GM12878 (cell line): ENCODE results near the gene SMC5. TPM values are rescaled to one million over a fixed set of nuclear protein-coding genes. Genes with fewer than 3 reads are reported as not detected.

Source experiments
- ATF7 ChIP-seq: fragments of 450-650 bp; IDR thresholded peaks from 2 replicates; pipeline ENCODE4 v1.6.1; 2016; ENCODE audit warnings: low read depth, mild to moderate bottlenecking
- CEBPB ChIP-seq, 2 experiments: fragments of 150-350 bp in 1 of 2; IDR thresholded peaks; 2 replicates each; pipeline ENCODE4 v1.6.1; 2012 to 2014; ENCODE audit warnings: low read depth in 2 of 2, low read length in 2 of 2, borderline replicate concordance in 1 of 2, inconsistent platforms in 1 of 2
- CHD1 ChIP-seq: IDR thresholded peaks from 2 replicates; pipeline ENCODE4 v1.6.1; 2012; ENCODE audit warnings: low read depth, low read length, improper control_type of control experiment
- CREB1 ChIP-seq: IDR thresholded peaks from 2 replicates; pipeline ENCODE4 v1.6.1; 2012; ENCODE audit warnings: low read depth, mild to moderate bottlenecking, inconsistent platforms
- DPF2 ChIP-seq: fragments of 450-650 bp; IDR thresholded peaks from 2 replicates; pipeline ENCODE4 v1.6.1; 2017; ENCODE audit warnings: mild to moderate bottlenecking
- EGR1 ChIP-seq, 2 experiments: IDR thresholded peaks; 1 replicate in 1 of 2; 2 replicates in 1 of 2; pipeline ENCODE4 v1.6.1; 2011 to 2012; ENCODE audit warnings: low read depth in 2 of 2, low read length in 2 of 2, borderline replicate concordance in 1 of 2, mild to moderate bottlenecking in 1 of 2, moderate library complexity in 1 of 2
- FOXK2 ChIP-seq: fragments of 450-650 bp; IDR thresholded peaks from 2 replicates; pipeline ENCODE4 v1.6.1; 2017; ENCODE audit warnings: mild to moderate bottlenecking, moderate library complexity
- HDAC6 ChIP-seq: fragments of 200-600 bp; sonication (generic); IDR thresholded peaks from one replicate; pipeline ENCODE4 v1.8.0; 2017; ENCODE audit warnings: antibody characterized with exemption; ENCODE audit not compliant: unreplicated experiment
- JUNB ChIP-seq: IDR thresholded peaks from 2 replicates; pipeline ENCODE4 v1.6.1; 2016; ENCODE audit warnings: antibody characterized with exemption, mild to moderate bottlenecking
- MEF2B ChIP-seq: fragments of 450-650 bp; IDR thresholded peaks from 2 replicates; pipeline ENCODE4 v1.6.1; 2018; ENCODE audit warnings: mild to moderate bottlenecking, moderate library complexity; ENCODE audit not compliant: partially characterized antibody, poor library complexity, severe bottlenecking
- NR2C1 ChIP-seq: fragments of 450-650 bp; IDR thresholded peaks from 2 replicates; pipeline ENCODE4 v1.6.1; 2017; ENCODE audit warnings: antibody characterized with exemption, mild to moderate bottlenecking, moderate library complexity
- NR2C2 ChIP-seq: IDR thresholded peaks from 2 replicates; pipeline ENCODE4 v1.6.1; 2011; ENCODE audit warnings: borderline replicate concordance, low read depth; ENCODE audit not compliant: control insufficient read depth, insufficient read length
- RB1 ChIP-seq: fragments of 450-650 bp; formaldehyde crosslinking; IDR thresholded peaks from 2 replicates; pipeline ENCODE4 v1.6.1; 2017; ENCODE audit warnings: mild to moderate bottlenecking, borderline replicate concordance
- RCOR1 ChIP-seq: conservative IDR thresholded peaks from 2 replicates; pipeline ENCODE4 v1.6.1; 2012; ENCODE audit warnings: low read depth, low read length, improper control_type of control experiment
- SMAD5 ChIP-seq: IDR thresholded peaks from 2 replicates; pipeline ENCODE4 v1.6.1; 2016; ENCODE audit warnings: antibody characterized with exemption, low read depth
- TAF1 ChIP-seq: IDR thresholded peaks from 2 replicates; pipeline ENCODE4 v1.6.1; 2011; ENCODE audit warnings: mild to moderate bottlenecking, low read depth, low read length, borderline replicate concordance
- ZNF217 ChIP-seq: fragments of 450-650 bp; IDR thresholded peaks from 2 replicates; pipeline ENCODE4 v1.6.1; 2017; ENCODE audit warnings: antibody characterized with exemption, mild to moderate bottlenecking
- ZNF274 ChIP-seq: IDR thresholded peaks from one replicate; pipeline ENCODE4 v1.8.0; 2011; ENCODE audit not compliant: insufficient read length, insufficient read depth
- polyA plus RNA-seq, 11 experiments: library from polyadenylated mRNA; depleted of rRNA in 4 of 11; unstranded in 6 of 11; stranded (reverse) in 5 of 11; fragments of >200 nt; fragmentation: Nextera tagmentation in 4 of 11; fragmentation: Illumina TruSeq in 1 of 11; extraction: Ambion mirVana in 4 of 11; extraction: Trizol in 1 of 11; gene quantifications; 1 replicate in 1 of 11; 2 replicates in 10 of 11; pipeline versions ENCODE4 v1.2.1 to v1.2.3, GENCODE V29; 2011 to 2016; ENCODE audit warnings: inconsistent platforms in 2 of 11, missing spikeins in 2 of 11, low read depth in 1 of 11
- total RNA-seq, 4 experiments: library from RNA; depleted of rRNA in 3 of 4; stranded (reverse); fragments of >200 nt in 3 of 4; fragmentation: Illumina TruSeq in 1 of 4; extraction: Trizol in 1 of 4; gene quantifications; 2 replicates each; pipeline versions ENCODE4 v1.2.1 to v1.2.3, GENCODE V29; 2013 to 2021
- TF ChIP-seq, protein P1 (sequence below): fragments of 450-650 bp; IDR thresholded peaks from 2 replicates; pipeline ENCODE4 v1.6.1; 2016; ENCODE audit warnings: mild to moderate bottlenecking, moderate library complexity, borderline replicate concordance
- TF ChIP-seq, protein P2 (sequence below): fragments of 450-650 bp; formaldehyde crosslinking; IDR thresholded peaks from 2 replicates; pipeline ENCODE4 v1.4.0; 2020; ENCODE audit warnings: mild to moderate bottlenecking, moderate library complexity
- TF ChIP-seq, protein P3 (sequence below): fragments of 450-650 bp; IDR thresholded peaks from 2 replicates; pipeline ENCODE4 v1.6.1; 2014; ENCODE audit warnings: mild to moderate bottlenecking

Gene SMC5
- total and polyA plus RNA-seq, 10 of the 15 experiments (the other 5 are each of a cell fraction or from before 2014, with no cell fraction given), result 6.5 to 47.1 (median 22.9) TPM

GRCh38 chr9:70258692-70259511 is at the start of gene SMC5 (continued):
- TF ChIP-seq MEF2B (peak; percentile 86), NR2C2 (no peak), ZNF274 (no peak), SMAD5 (peak; percentile 74; the same call in 1 of the 2 replicates), CEBPB (IDR thresholded peaks at IDR 0.05; ENCODE audit: borderline replicate concordance in 1 of 2, low read depth in 2 of 2, low read length in 2 of 2) (no peak), ATF7 (peak; percentile 38; the same call in 1 of the 2 replicates), DPF2 (peak; percentile 86), EGR1 (IDR thresholded peaks at IDR 0.05; ENCODE audit: borderline replicate concordance in 1 of 2, low read depth in 2 of 2, low read length in 2 of 2) (peak in 1 of 2 experiments; percentile 96; a peak in 2 of 3 replicates), CREB1 (peak; percentile 78), HDAC6 (no peak), TAF1 (peak; percentile 81), FOXK2 (no peak; the same call in 1 of the 2 replicates), NR2C1 (no peak), RB1 (peak; percentile 51; the same call in 1 of the 2 replicates), CHD1 (0 out of 2 replicates have a peak, but pooled peaks have one; percentile 67), JUNB (no peak), ZNF217 (0 out of 2 replicates have a peak, but pooled peaks have one; percentile 39), RCOR1 (no peak)
- TF ChIP-seq, protein P1, sequence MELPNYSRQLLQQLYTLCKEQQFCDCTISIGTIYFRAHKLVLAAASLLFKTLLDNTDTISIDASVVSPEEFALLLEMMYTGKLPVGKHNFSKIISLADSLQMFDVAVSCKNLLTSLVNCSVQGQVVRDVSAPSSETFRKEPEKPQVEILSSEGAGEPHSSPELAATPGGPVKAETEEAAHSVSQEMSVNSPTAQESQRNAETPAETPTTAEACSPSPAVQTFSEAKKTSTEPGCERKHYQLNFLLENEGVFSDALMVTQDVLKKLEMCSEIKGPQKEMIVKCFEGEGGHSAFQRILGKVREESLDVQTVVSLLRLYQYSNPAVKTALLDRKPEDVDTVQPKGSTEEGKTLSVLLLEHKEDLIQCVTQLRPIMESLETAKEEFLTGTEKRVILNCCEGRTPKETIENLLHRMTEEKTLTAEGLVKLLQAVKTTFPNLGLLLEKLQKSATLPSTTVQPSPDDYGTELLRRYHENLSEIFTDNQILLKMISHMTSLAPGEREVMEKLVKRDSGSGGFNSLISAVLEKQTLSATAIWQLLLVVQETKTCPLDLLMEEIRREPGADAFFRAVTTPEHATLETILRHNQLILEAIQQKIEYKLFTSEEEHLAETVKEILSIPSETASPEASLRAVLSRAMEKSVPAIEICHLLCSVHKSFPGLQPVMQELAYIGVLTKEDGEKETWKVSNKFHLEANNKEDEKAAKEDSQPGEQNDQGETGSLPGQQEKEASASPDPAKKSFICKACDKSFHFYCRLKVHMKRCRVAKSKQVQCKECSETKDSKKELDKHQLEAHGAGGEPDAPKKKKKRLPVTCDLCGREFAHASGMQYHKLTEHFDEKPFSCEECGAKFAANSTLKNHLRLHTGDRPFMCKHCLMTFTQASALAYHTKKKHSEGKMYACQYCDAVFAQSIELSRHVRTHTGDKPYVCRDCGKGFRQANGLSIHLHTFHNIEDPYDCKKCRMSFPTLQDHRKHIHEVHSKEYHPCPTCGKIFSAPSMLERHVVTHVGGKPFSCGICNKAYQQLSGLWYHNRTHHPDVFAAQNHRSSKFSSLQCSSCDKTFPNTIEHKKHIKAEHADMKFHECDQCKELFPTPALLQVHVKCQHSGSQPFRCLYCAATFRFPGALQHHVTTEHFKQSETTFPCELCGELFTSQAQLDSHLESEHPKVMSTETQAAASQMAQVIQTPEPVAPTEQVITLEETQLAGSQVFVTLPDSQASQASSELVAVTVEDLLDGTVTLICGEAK, result peak; percentile 65
- TF ChIP-seq, protein P2, sequence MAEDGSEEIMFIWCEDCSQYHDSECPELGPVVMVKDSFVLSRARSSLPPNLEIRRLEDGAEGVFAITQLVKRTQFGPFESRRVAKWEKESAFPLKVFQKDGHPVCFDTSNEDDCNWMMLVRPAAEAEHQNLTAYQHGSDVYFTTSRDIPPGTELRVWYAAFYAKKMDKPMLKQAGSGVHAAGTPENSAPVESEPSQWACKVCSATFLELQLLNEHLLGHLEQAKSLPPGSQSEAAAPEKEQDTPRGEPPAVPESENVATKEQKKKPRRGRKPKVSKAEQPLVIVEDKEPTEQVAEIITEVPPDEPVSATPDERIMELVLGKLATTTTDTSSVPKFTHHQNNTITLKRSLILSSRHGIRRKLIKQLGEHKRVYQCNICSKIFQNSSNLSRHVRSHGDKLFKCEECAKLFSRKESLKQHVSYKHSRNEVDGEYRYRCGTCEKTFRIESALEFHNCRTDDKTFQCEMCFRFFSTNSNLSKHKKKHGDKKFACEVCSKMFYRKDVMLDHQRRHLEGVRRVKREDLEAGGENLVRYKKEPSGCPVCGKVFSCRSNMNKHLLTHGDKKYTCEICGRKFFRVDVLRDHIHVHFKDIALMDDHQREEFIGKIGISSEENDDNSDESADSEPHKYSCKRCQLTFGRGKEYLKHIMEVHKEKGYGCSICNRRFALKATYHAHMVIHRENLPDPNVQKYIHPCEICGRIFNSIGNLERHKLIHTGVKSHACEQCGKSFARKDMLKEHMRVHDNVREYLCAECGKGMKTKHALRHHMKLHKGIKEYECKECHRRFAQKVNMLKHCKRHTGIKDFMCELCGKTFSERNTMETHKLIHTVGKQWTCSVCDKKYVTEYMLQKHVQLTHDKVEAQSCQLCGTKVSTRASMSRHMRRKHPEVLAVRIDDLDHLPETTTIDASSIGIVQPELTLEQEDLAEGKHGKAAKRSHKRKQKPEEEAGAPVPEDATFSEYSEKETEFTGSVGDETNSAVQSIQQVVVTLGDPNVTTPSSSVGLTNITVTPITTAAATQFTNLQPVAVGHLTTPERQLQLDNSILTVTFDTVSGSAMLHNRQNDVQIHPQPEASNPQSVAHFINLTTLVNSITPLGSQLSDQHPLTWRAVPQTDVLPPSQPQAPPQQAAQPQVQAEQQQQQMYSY (CRISPR knock-in tag), result no peak
- TF ChIP-seq, protein P3, sequence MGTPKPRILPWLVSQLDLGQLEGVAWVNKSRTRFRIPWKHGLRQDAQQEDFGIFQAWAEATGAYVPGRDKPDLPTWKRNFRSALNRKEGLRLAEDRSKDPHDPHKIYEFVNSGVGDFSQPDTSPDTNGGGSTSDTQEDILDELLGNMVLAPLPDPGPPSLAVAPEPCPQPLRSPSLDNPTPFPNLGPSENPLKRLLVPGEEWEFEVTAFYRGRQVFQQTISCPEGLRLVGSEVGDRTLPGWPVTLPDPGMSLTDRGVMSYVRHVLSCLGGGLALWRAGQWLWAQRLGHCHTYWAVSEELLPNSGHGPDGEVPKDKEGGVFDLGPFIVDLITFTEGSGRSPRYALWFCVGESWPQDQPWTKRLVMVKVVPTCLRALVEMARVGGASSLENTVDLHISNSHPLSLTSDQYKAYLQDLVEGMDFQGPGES, result no peak
